DLD1 (cell line): Measurements from ENCODE around the gene FYTTD1.

Experiments
- in situ Hi-C: cut with HindIII; loops from 2 replicates; pipeline ENCODE4 v1.10.0; 2017; ENCODE audit warnings: low sequenced_read_pairs

FYTTD1 gene

DNA sequence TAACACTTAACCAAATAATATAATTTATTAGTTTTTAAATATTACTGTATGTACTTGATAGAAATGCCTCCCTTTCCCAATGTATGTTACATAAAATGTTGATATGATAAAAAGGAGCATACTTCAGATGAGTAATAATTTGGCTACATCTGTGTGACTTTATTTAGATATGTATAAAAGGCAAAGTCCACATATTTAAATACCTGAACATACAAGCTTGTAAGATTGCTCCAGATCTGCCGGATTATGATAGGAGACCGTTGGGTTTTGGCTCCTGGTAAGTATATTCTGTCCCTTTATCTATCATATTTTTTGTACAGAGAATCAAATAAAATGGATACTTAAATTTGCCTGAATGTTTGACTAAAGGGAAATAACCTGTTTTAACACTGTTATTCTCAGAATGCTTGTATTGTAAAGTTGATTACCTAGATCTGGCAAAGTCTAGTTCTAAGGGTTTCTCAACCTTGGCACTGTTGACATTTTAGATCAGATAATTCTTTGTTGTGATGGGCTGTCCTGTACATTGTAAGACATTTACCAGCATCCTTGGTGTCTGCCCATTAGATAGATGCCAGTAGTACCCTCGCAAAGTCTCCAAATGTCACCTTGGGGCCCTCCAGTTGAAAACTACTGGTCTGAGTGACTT lies 79.8 kb downstream of the FYTTD1 start:
- in situ Hi-C loops, result no loop called here

- in situ Hi-C loops, result no loop called here
Observed at GRCh38 chr3:197830308-197830966, 80.8 kb downstream of the FYTTD1 start.

- in situ Hi-C loops, result no loop called here
Observed at GRCh38 chr3:197830967-197831313, 81.3 kb downstream of the FYTTD1 start.

GRCh38 chr3:197833930-197834715 lies 84.4 kb downstream of the FYTTD1 start:
- in situ Hi-C loops, result no loop called here

- in situ Hi-C loops, result no loop called here
Observed at GRCh38 chr3:197835509-197835908, 85.8 kb downstream of the FYTTD1 start.

GRCh38 chr3:197836244-197836643 lies 86.6 kb downstream of the FYTTD1 start:
- in situ Hi-C loops, result no loop called here
